GM12878 (cell line): ENCODE data around the gene FAM193A. TPM values are rescaled to one million over a fixed set of nuclear protein-coding genes. Genes with fewer than 3 reads are reported as not detected.

ENCODE experiments used
- ATAC-seq: fragments of 200-7000 bp; cut with Tn5 transposase; 3 replicates; pipeline ENCODE4 v1.9.1; 2020; ENCODE audit warnings: mild to moderate bottlenecking, moderate library complexity
- BruUV-seq: library from RNA; stranded (reverse); fragments of 400-500 nt; replicated peaks from 2 replicates; lab custom pipeline; 2021; lab: Mats Ljungman, UMichigan
- CTCF ChIA-PET: fragments of 300-600 bp; sonication (Branson Sonifier 250); formaldehyde crosslinking; extraction: SDS; loops from one replicate; lab custom pipeline; 2021; ENCODE audit warnings: inconsistent platforms; lab: Yijun Ruan, JAX
- POLR2A ChIA-PET: fragments of 350-600 bp; formaldehyde crosslinking; extraction: SDS; loops from one replicate; lab custom pipeline; 2021; ENCODE audit warnings: inconsistent platforms; lab: Charles Lee
- RAD21 ChIA-PET: fragments of 300-600 bp; sonication (Branson Sonifier 250); formaldehyde crosslinking; loops from one replicate; lab custom pipeline; 2023; ENCODE audit warnings: antibody characterized with exemption; ENCODE audit not compliant: unreplicated experiment; lab: Charles Lee
- SMC1A ChIA-PET: fragments of 300-600 bp; sonication (Branson Sonifier 250); formaldehyde crosslinking; loops from one replicate; lab custom pipeline; 2023; ENCODE audit not compliant: unreplicated experiment, uncharacterized antibody; lab: Charles Lee
- DNase-seq: peaks from one replicate; pipeline ENCODE4 v3.0.0-alpha.2; 2011; ENCODE audit warnings: low read depth, low spot score
- FAIRE-seq: peaks from 3 replicates; lab custom pipeline; 2011; peaks lifted over from hg19 to GRCh38; lab: Jason Lieb, UNC
- H2AFZ ChIP-seq: 2 replicates; pipeline ENCODE4 v1.6.0; 2011; ENCODE audit warnings: low read depth, low read length, control low read depth; ENCODE audit not compliant: control insufficient read depth
- H3K27ac ChIP-seq: 2 replicates; pipeline ENCODE4 v1.5.1; 2011; ENCODE audit warnings: control low read depth; ENCODE audit not compliant: control insufficient read depth, insufficient read depth
- H3K27me3 ChIP-seq, 2 experiments: replicated peaks in 1 of 2; 2 replicates each; pipeline versions ENCODE4 v1.6.0 to v1.6.1; 2011; ENCODE audit warnings: low read length in 1 of 2; ENCODE audit not compliant: control insufficient read depth in 2 of 2, insufficient read depth in 2 of 2
- H3K36me3 ChIP-seq, 2 experiments: 2 replicates each; pipeline ENCODE4 v1.5.1; 2011; ENCODE audit warnings: low read length in 1 of 2; ENCODE audit not compliant: control insufficient read depth in 2 of 2, insufficient read depth in 2 of 2
- H3K4me1 ChIP-seq: 2 replicates; pipeline ENCODE4 v1.6.1; 2011; ENCODE audit warnings: mild to moderate bottlenecking, low read length, moderate library complexity, mixed read lengths; ENCODE audit not compliant: control insufficient read depth, insufficient read depth
- H3K4me2 ChIP-seq: 2 replicates; pipeline ENCODE4 v1.6.0; 2011; ENCODE audit warnings: control low read depth; ENCODE audit not compliant: control insufficient read depth, insufficient read depth
- H3K4me3 ChIP-seq: fragments of 200-600 bp; sonication (generic); 2 replicates; pipeline ENCODE4 v1.5.1; 2016
- H3K79me2 ChIP-seq: 2 replicates; pipeline ENCODE4 v1.6.0; 2011; ENCODE audit warnings: low read length; ENCODE audit not compliant: control insufficient read depth, insufficient read depth
- H3K9ac ChIP-seq: 2 replicates; pipeline ENCODE4 v1.8.0; 2011; ENCODE audit warnings: low read length, control low read depth, mixed read lengths; ENCODE audit not compliant: control insufficient read depth, insufficient read depth
- H3K9me3 ChIP-seq: replicated peaks from 3 replicates; pipeline ENCODE4 v1.5.1; 2011; ENCODE audit warnings: mild to moderate bottlenecking, low read length; ENCODE audit not compliant: control insufficient read depth, insufficient read depth
- H4K20me1 ChIP-seq: 2 replicates; pipeline ENCODE4 v1.6.0; 2011; ENCODE audit not compliant: control insufficient read depth, insufficient read depth
- BACH1 ChIP-seq: fragments of 450-650 bp; IDR thresholded peaks from 2 replicates; pipeline ENCODE4 v1.6.1; 2017; ENCODE audit warnings: mild to moderate bottlenecking, borderline replicate concordance
- BHLHE40 ChIP-seq, 2 experiments: fragments of 450-650 bp in 1 of 2; IDR thresholded peaks; 2 replicates each; pipeline ENCODE4 v1.6.1; 2011 to 2017; ENCODE audit warnings: low read depth in 2 of 2, borderline replicate concordance in 1 of 2, improper control_type of control experiment in 1 of 2, low read length in 1 of 2, mild to moderate bottlenecking in 1 of 2
- BMI1 ChIP-seq: fragments of 450-650 bp; IDR thresholded peaks from 2 replicates; pipeline ENCODE4 v1.6.1; 2016; ENCODE audit warnings: mild to moderate bottlenecking, moderate library complexity, borderline replicate concordance
- CBX3 ChIP-seq: fragments of 200-600 bp; sonication (generic); IDR thresholded peaks from 2 replicates; pipeline ENCODE4 v1.6.1; 2016; ENCODE audit warnings: low read depth, borderline replicate concordance
- CBX5 ChIP-seq: sonication (generic); IDR thresholded peaks from 2 replicates; pipeline ENCODE4 v1.6.1; 2016; ENCODE audit warnings: low read depth, moderate library complexity, mild to moderate bottlenecking, inconsistent platforms
- CHD4 ChIP-seq: fragments of 200-600 bp; sonication (generic); IDR thresholded peaks from 2 replicates; pipeline ENCODE4 v1.6.1; 2016; ENCODE audit warnings: mild to moderate bottlenecking
- MYB ChIP-seq: fragments of 150-350 bp; IDR thresholded peaks from 2 replicates; pipeline ENCODE4 v1.6.1; 2014; ENCODE audit warnings: mild to moderate bottlenecking, low read depth, low read length, borderline replicate concordance
- POLR2A ChIP-seq: IDR thresholded peaks from 2 replicates; pipeline ENCODE4 v1.6.1; 2011; ENCODE audit warnings: low read depth, mild to moderate bottlenecking, low read length
- REST ChIP-seq: IDR thresholded peaks from 2 replicates; pipeline ENCODE4 v1.6.1; 2012; ENCODE audit warnings: mild to moderate bottlenecking, low read depth, low read length
- ZBTB33 ChIP-seq: fragments of 450-650 bp; IDR thresholded peaks from 2 replicates; pipeline ENCODE4 v1.6.1; 2017; ENCODE audit warnings: mild to moderate bottlenecking
- WGBS: methylation state at CpG from one replicate; pipeline ENCODE4 v1.1.6; 2016; ENCODE audit warnings: low lambda C conversion rate; ENCODE audit not compliant: insufficient replicate concordance, insufficient coverage; ENCODE audit errors: missing lambda C conversion rate; 5-methylcytosine and 5-hydroxymethylcytosine counted together
- in situ Hi-C: fragments of 300-500 bp; cut with MboI; formaldehyde crosslinking; loops from 9 replicates; pipeline ENCODE4 v1.14.3; 2018; ENCODE audit warnings: mixed read lengths
- intact Hi-C: fragments of 100-400 bp; cut with micrococcal nuclease; formaldehyde crosslinking; loops from one replicate; pipeline ENCODE4 v1.14.2; 2022; ENCODE audit not compliant: unreplicated experiment
- polyA plus RNA-seq, 11 experiments: library from polyadenylated mRNA; depleted of rRNA in 4 of 11; unstranded in 6 of 11; stranded (reverse) in 5 of 11; fragments of >200 nt; fragmentation: Nextera tagmentation in 4 of 11; fragmentation: Illumina TruSeq in 1 of 11; extraction: Ambion mirVana in 4 of 11; extraction: Trizol in 1 of 11; gene quantifications; 1 replicate in 1 of 11; 2 replicates in 10 of 11; pipeline versions ENCODE4 v1.2.1 to v1.2.3, GENCODE V29; 2011 to 2016; ENCODE audit warnings: inconsistent platforms in 2 of 11, missing spikeins in 2 of 11, low read depth in 1 of 11
- total RNA-seq, 4 experiments: library from RNA; depleted of rRNA in 3 of 4; stranded (reverse); fragments of >200 nt in 3 of 4; fragmentation: Illumina TruSeq in 1 of 4; extraction: Trizol in 1 of 4; gene quantifications; 2 replicates each; pipeline versions ENCODE4 v1.2.1 to v1.2.3, GENCODE V29; 2013 to 2021

Gene FAM193A
- total and polyA plus RNA-seq, 10 of the 15 experiments (the other 5 are each of a cell fraction or from before 2014, with no cell fraction given), result 0.52 to 23.3 (median 7.4) TPM

GRCh38 chr4:2685541-2685940 is 149.1 kb downstream of the FAM193A start (continued):
- TF ChIP-seq REST, result no peak
- no peak for TF ChIP-seq BHLHE40 (IDR thresholded peaks at IDR 0.05; ENCODE audit: borderline replicate concordance in 1 of 2, low read depth in 2 of 2, low read length in 1 of 2)

- CTCF ChIA-PET, result interaction anchor here (0.6 to 2.8 kb wide), 2 partner anchors 13 to 417 kb away, joined by 3 to 12 read pairs; no protein-coding TSS in a partner anchor
- no TSS peak for BruUV-seq
- peaks cover 20 to 38% of the 10 kb centered on the region in 2 experiments for H3K36me3 ChIP-seq
These were observed 150.2 kb downstream of the FAM193A start for GRCh38 chr4:2686379-2687265.

More at GRCh38 chr4:2686379-2687265, 150.2 kb downstream of the FAM193A start:
- no peaks in the 10 kb centered on the region for H3K9me3 ChIP-seq
- SMC1A ChIA-PET, result interaction anchor here (1.0 to 2.2 kb wide), 2 partner anchors 9 to 14 kb away, joined by 7 read pairs; no protein-coding TSS in a partner anchor
- H3K4me1 ChIP-seq, result peaks cover 25% of the 10 kb centered on the region
- no peaks in the 10 kb centered on the region for H3K27me3 ChIP-seq
- intact Hi-C loops (no loop called here), in situ Hi-C loops (no loop called here)
- no peak for DNase-seq
- POLR2A ChIA-PET, result interaction anchor here (1.0 to 1.6 kb wide), 4 partner anchors 10 to 87 kb away, joined by 3 to 5 read pairs (median 4); no protein-coding TSS in a partner anchor
- H4K20me1 ChIP-seq, result no peaks in the 10 kb centered on the region
- TF ChIP-seq CHD4 (no peak), ZBTB33 (no peak), BACH1 (no peak), MYB (no peak), CBX5 (no peak), BHLHE40 (IDR thresholded peaks at IDR 0.05; ENCODE audit: borderline replicate concordance in 1 of 2, low read depth in 2 of 2, low read length in 1 of 2) (no peak), CBX3 (no peak), BMI1 (no peak), POLR2A (no peak)
- no peaks in the 10 kb centered on the region; the same call in 1 of the 2 replicates for H3K79me2 ChIP-seq
- 79% methylated on average over 13 of the region's 13 CpGs for WGBS
- no peak overlapping the region for H3K27ac ChIP-seq
- no peak overlapping the region for H2AFZ ChIP-seq
- RAD21 ChIA-PET, result interaction anchor here (0.9 to 1.4 kb wide), 3 partner anchors 8 to 11 kb away, joined by 3 read pairs; no protein-coding TSS in a partner anchor
- H3K9ac ChIP-seq, result no peak overlapping the region
- no peak for FAIRE-seq
- ATAC-seq, result no peak
- no peak overlapping the region for H3K4me2 ChIP-seq
- no peak overlapping the region for H3K4me3 ChIP-seq
